Stimulated activated CD8-positive, alpha-beta memory T cell treated with anti-CD3 and anti-CD28 coated beads, Interleukin-7, amount 100 ng/mL, for 48 hours (primary cell): Measurements from ENCODE around the gene OR2G6.
"Not testable (repeated sequence)": the region's sequence is repeated elsewhere in the genome, so short reads cannot be mapped to it uniquely, and the experiment has no call there.

Experiments used
- DNase-seq, 2 donors: peaks; one replicate each; pipeline ENCODE4 v3.0.0-alpha.2; 2020; ENCODE audit warnings: low read depth in 1 of 2; ENCODE audit errors: extremely low read depth in 1 of 2

OR2G6 gene

GRCh38 chr1:248573856-248574255, 66.0 kb downstream of the OR2G6 start:
- not testable (repeated sequence) for DNase-seq

- DNase-seq: not testable (repeated sequence)
These were observed 66.8 kb downstream of the OR2G6 start, which contains the start of gene OR2T34 for GRCh38 chr1:248574657-248575056. TSS of gene OR2T34 (minus strand) at chr1:248574757. CDS start at chr1:248574757, 0 bp downstream.

- DNase-seq: no peak
These were observed 68.5 kb downstream of the OR2G6 start for GRCh38 chr1:248576260-248576980.
